ENCODE measurements around the gene TCERG1L.
A peak's percentile ranks its signal among the peaks of the same experiment; 100 is the strongest.

TCERG1L gene

DNA sequence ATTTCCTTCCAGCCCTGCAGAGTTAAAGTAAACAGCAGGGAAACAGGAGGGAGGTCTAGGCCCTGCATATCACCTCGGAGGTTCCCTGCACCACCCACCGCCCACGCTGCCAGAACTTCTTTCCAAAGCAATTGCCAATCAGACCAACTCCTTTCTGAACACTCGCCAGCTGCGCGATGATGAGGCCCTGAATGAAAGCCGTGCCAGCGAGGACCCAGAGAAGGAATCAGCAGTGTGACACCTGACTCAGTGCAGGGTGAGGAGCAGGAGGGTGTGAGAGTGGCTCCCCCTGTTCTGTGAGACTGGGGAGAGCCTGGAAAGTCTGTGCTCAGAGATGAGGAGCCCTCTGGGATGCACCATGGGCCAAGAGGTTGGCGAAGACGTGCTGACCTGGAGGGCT is 3.3 kb upstream of the TCERG1L start:
- Histone ChIP-seq H3K4me3 (ENCODE audit: low read depth, low read length) (no peak overlapping the region), H3K4me1 (ENCODE audit: control insufficient read depth, insufficient read depth, low read length) (peaks cover 8% of the 10 kb centered on the region; the same call in 1 of the 2 replicates), H3K27ac (ENCODE audit: low read depth, low read length) (no peak overlapping the region), H3K36me3 (ENCODE audit: control insufficient read depth, insufficient read depth, low read length) (no peaks in the 10 kb centered on the region), H3K9me3 (ENCODE audit: control insufficient read depth, insufficient read depth, low read length) (no peaks in the 10 kb centered on the region), H3K27me3 (ENCODE audit: control insufficient read depth, insufficient read depth, low read length) (peaks cover 24% of the 10 kb centered on the region), H3K9ac (ENCODE audit: low read depth, low read length) (no peak overlapping the region)

GRCh38 chr10:131314148-131314547 is 2.6 kb upstream of the TCERG1L start:
- Histone ChIP-seq H3K9me3 (ENCODE audit: control insufficient read depth, insufficient read depth, low read length) (no peaks in the 10 kb centered on the region), H3K27me3 (ENCODE audit: control insufficient read depth, insufficient read depth, low read length) (peaks cover 24% of the 10 kb centered on the region), H3K27ac (ENCODE audit: low read depth, low read length) (no peak overlapping the region), H3K36me3 (ENCODE audit: control insufficient read depth, insufficient read depth, low read length) (no peaks in the 10 kb centered on the region), H3K9ac (ENCODE audit: low read depth, low read length) (no peak overlapping the region), H3K4me1 (ENCODE audit: control insufficient read depth, insufficient read depth, low read length) (peaks cover 8% of the 10 kb centered on the region; the same call in 1 of the 2 replicates), H3K4me3 (ENCODE audit: low read depth, low read length) (no peak overlapping the region)

DNA sequence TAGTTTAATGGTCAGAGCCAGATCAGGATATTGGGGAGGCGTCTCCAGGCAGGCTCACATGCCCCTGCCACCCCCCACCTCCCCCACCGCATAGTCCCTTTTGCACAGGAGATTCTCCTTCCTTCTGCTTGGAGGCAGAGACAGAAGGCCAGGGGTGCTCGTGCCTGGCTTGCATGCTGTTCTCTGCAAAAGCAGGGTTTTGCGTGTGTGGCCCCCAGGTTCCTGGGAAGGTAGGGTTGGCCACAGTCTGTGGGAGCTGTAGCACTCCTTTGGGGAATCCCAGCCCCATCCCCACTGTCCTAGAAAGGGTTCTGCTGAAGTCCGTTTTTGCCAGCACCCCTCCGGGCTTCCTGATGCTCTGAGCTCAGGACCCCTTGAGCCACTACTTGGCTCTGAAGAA is 1.9 kb upstream of the TCERG1L start:
- Histone ChIP-seq H3K27me3 (ENCODE audit: control insufficient read depth, insufficient read depth, low read length) (peaks cover 24% of the 10 kb centered on the region), H3K9ac (ENCODE audit: low read depth, low read length) (no peak overlapping the region), H3K36me3 (ENCODE audit: control insufficient read depth, insufficient read depth, low read length) (no peaks in the 10 kb centered on the region), H3K4me1 (ENCODE audit: control insufficient read depth, insufficient read depth, low read length) (peaks cover 8% of the 10 kb centered on the region; the same call in 1 of the 2 replicates), H3K9me3 (ENCODE audit: control insufficient read depth, insufficient read depth, low read length) (no peaks in the 10 kb centered on the region), H3K27ac (ENCODE audit: low read depth, low read length) (no peak overlapping the region), H3K4me3 (ENCODE audit: low read depth, low read length) (no peak overlapping the region)

- Histone ChIP-seq H3K36me3 (ENCODE audit: control insufficient read depth, insufficient read depth, low read length) (peaks cover 8% of the 10 kb centered on the region; the same call in 1 of the 2 replicates), H3K4me1 (ENCODE audit: control insufficient read depth, insufficient read depth, low read length) (peaks cover 8% of the 10 kb centered on the region; the same call in 1 of the 2 replicates), H3K9me3 (ENCODE audit: control insufficient read depth, insufficient read depth, low read length) (no peaks in the 10 kb centered on the region), H3K27ac (ENCODE audit: low read depth, low read length) (peak overlapping the region; percentile 51), H3K4me3 (ENCODE audit: low read depth, low read length) (peak overlapping the region; percentile 73), H3K27me3 (ENCODE audit: control insufficient read depth, insufficient read depth, low read length) (peaks cover 24% of the 10 kb centered on the region), H3K9ac (ENCODE audit: low read depth, low read length) (peak overlapping the region; percentile 31; the same call in 1 of the 2 replicates)
Measured at GRCh38 chr10:131312478-131312836, 936 bp upstream of the TCERG1L start.

DNA sequence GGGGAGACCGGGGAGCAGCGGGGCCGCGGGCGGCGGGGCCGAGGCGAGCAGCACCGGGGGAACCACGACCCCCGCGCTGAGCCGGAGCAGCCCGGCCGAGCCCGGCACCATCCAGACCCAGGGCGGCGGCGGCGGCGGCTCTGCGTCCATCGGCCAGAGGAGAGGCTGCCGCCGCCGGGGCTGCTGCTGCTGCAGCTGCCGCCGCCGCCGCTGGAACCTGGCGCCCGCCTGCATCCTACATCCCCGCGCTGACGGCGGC is 190 bp downstream of the TCERG1L start:
- H3K4me1 ChIP-seq (ENCODE audit: control insufficient read depth, insufficient read depth, low read length): peaks cover 8% of the 10 kb centered on the region; the same call in 1 of the 2 replicates
- H3K9ac ChIP-seq (ENCODE audit: low read depth, low read length): no peak overlapping the region
- H3K27ac ChIP-seq (ENCODE audit: low read depth, low read length): no peak overlapping the region
- peaks cover 8% of the 10 kb centered on the region; the same call in 1 of the 2 replicates for H3K36me3 ChIP-seq (ENCODE audit: control insufficient read depth, insufficient read depth, low read length)
- peaks cover 24% of the 10 kb centered on the region for H3K27me3 ChIP-seq (ENCODE audit: control insufficient read depth, insufficient read depth, low read length)
- peak overlapping the region; percentile 63; the same call in 1 of the 2 replicates for H3K4me3 ChIP-seq (ENCODE audit: low read depth, low read length)
- H3K9me3 ChIP-seq (ENCODE audit: control insufficient read depth, insufficient read depth, low read length): no peaks in the 10 kb centered on the region

GRCh38 chr10:131310551-131311401 is 745 bp downstream of the TCERG1L start:
- Histone ChIP-seq H3K9me3 (ENCODE audit: control insufficient read depth, insufficient read depth, low read length) (no peaks in the 10 kb centered on the region), H3K36me3 (ENCODE audit: control insufficient read depth, insufficient read depth, low read length) (peaks cover 8% of the 10 kb centered on the region; the same call in 1 of the 2 replicates), H3K4me3 (ENCODE audit: low read depth, low read length) (peak overlapping the region; percentile 63), H3K4me1 (ENCODE audit: control insufficient read depth, insufficient read depth, low read length) (peaks cover 8% of the 10 kb centered on the region; the same call in 1 of the 2 replicates), H3K9ac (ENCODE audit: low read depth, low read length) (no peak overlapping the region), H3K27me3 (ENCODE audit: control insufficient read depth, insufficient read depth, low read length) (peaks cover 24% of the 10 kb centered on the region), H3K27ac (ENCODE audit: low read depth, low read length) (no peak overlapping the region)

DNA sequence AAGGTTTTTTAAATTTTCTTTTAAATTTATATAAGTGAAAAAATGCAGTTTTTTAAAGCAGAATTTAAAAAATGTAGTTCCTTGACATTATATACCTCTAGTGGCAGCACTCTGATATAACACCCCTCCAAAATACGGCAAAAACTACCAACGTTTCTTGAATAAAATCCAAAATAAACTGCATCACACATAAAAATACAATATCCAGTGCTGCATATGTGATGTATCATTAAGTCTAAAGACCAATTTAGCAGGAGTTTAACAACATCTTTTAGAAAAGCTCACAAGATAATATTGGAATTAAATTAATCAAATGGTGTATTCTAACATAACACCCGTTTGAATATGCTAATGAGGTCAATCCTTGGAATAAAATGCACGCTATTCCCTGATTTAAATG is 1.4 kb downstream of the TCERG1L start:
- no peak overlapping the region for H3K9ac ChIP-seq (ENCODE audit: low read depth, low read length)
- peaks cover 8% of the 10 kb centered on the region; the same call in 1 of the 2 replicates for H3K4me1 ChIP-seq (ENCODE audit: control insufficient read depth, insufficient read depth, low read length)
- H3K4me3 ChIP-seq (ENCODE audit: low read depth, low read length): peak overlapping the region; percentile 63
- H3K27ac ChIP-seq (ENCODE audit: low read depth, low read length): no peak overlapping the region
- H3K27me3 ChIP-seq (ENCODE audit: control insufficient read depth, insufficient read depth, low read length): peaks cover 24% of the 10 kb centered on the region
- H3K36me3 ChIP-seq (ENCODE audit: control insufficient read depth, insufficient read depth, low read length): peaks cover 8% of the 10 kb centered on the region; the same call in 1 of the 2 replicates
- H3K9me3 ChIP-seq (ENCODE audit: control insufficient read depth, insufficient read depth, low read length): no peaks in the 10 kb centered on the region

- Histone ChIP-seq H3K4me1 (ENCODE audit: control insufficient read depth, insufficient read depth, low read length) (no peaks in the 10 kb centered on the region), H3K9ac (ENCODE audit: low read depth, low read length) (no peak overlapping the region), H3K9me3 (ENCODE audit: control insufficient read depth, insufficient read depth, low read length) (peaks cover 25% of the 10 kb centered on the region), H3K27me3 (ENCODE audit: control insufficient read depth, insufficient read depth, low read length) (no peaks in the 10 kb centered on the region), H3K4me3 (ENCODE audit: low read depth, low read length) (no peak overlapping the region), H3K27ac (ENCODE audit: low read depth, low read length) (no peak overlapping the region), H3K36me3 (ENCODE audit: control insufficient read depth, insufficient read depth, low read length) (no peaks in the 10 kb centered on the region)
Measured at GRCh38 chr10:131300508-131300907, 11.0 kb downstream of the TCERG1L start.

GRCh38 chr10:131290781-131291180 is 20.7 kb downstream of the TCERG1L start:
- Histone ChIP-seq H3K36me3 (ENCODE audit: control insufficient read depth, insufficient read depth, low read length) (no peaks in the 10 kb centered on the region), H3K4me1 (ENCODE audit: control insufficient read depth, insufficient read depth, low read length) (no peaks in the 10 kb centered on the region)

DNA sequence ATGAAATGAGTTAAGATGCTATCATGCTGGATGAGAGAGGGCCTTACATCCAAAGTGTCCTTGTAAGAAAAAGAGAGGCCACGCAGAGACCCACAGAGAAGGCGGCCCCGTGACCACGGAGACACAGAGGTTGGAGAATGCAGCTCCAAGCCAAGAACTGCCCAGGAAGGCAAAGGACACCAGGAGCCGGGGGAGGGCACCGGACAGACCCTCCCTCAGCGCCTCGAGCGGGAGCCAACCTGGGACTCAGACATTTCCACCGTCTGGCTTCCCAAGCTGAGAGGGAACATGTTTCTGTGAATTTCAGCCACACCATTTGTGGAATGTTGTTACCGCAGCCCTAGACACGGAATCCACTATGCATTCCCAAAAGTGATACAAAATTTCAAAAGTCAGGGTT is 22.9 kb downstream of the TCERG1L start:
- H3K27ac ChIP-seq (ENCODE audit: low read depth, low read length): no peak overlapping the region
- no peaks in the 10 kb centered on the region; the same call in 1 of the 2 replicates for H3K9me3 ChIP-seq (ENCODE audit: control insufficient read depth, insufficient read depth, low read length)
- H3K27me3 ChIP-seq (ENCODE audit: control insufficient read depth, insufficient read depth, low read length): no peaks in the 10 kb centered on the region
- H3K36me3 ChIP-seq (ENCODE audit: control insufficient read depth, insufficient read depth, low read length): no peaks in the 10 kb centered on the region
- H3K4me3 ChIP-seq (ENCODE audit: low read depth, low read length): no peak overlapping the region
- no peak overlapping the region for H3K9ac ChIP-seq (ENCODE audit: low read depth, low read length)
- H3K4me1 ChIP-seq (ENCODE audit: control insufficient read depth, insufficient read depth, low read length): no peaks in the 10 kb centered on the region

More at GRCh38 chr10:131290781-131291180, 20.7 kb downstream of the TCERG1L start:
- Histone ChIP-seq H3K9ac (ENCODE audit: low read depth, low read length) (no peak overlapping the region), H3K27ac (ENCODE audit: low read depth, low read length) (no peak overlapping the region), H3K27me3 (ENCODE audit: control insufficient read depth, insufficient read depth, low read length) (no peaks in the 10 kb centered on the region), H3K4me3 (ENCODE audit: low read depth, low read length) (no peak overlapping the region), H3K9me3 (ENCODE audit: control insufficient read depth, insufficient read depth, low read length) (peaks cover 8% of the 10 kb centered on the region; the same call in 1 of the 2 replicates)

DNA sequence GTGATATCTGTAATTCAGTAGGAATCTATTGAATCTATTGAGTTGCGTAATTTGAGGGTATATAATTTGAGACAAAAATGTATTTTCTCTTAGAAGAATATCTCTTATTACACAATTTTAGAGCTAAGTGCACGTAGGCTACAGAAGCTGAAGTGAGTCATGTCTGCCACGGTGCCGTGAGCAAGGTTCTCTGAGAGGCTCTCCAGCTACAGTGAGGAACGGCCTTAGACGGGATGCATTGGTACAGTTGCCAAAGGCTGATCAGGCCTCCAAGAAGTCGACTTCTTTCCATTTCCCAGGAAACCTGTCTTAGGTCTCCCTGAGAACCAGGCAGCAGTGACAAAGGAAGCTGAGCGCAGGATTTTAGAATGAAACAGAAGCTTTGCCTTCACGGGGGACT is 28.6 kb downstream of the TCERG1L start:
- no peaks in the 10 kb centered on the region for H3K27me3 ChIP-seq (ENCODE audit: control insufficient read depth, insufficient read depth, low read length)
- no peaks in the 10 kb centered on the region for H3K4me1 ChIP-seq (ENCODE audit: control insufficient read depth, insufficient read depth, low read length)
- no peak overlapping the region for H3K9ac ChIP-seq (ENCODE audit: low read depth, low read length)
- no peak overlapping the region for H3K4me3 ChIP-seq (ENCODE audit: low read depth, low read length)
- H3K27ac ChIP-seq (ENCODE audit: low read depth, low read length): no peak overlapping the region
- H3K36me3 ChIP-seq (ENCODE audit: control insufficient read depth, insufficient read depth, low read length): no peaks in the 10 kb centered on the region
- H3K9me3 ChIP-seq (ENCODE audit: control insufficient read depth, insufficient read depth, low read length): no peaks in the 10 kb centered on the region
